Prostate gland (tissue), 2 donors: ENCODE measurements around the gene AKIP1. TPM values are rescaled to one million over a fixed set of nuclear protein-coding genes. Genes with fewer than 3 reads are reported as not detected.

Experiments
- DNase-seq: peaks from one replicate; pipeline ENCODE4 v3.0.0-alpha.2; 2019; ENCODE audit warnings: low spot score
- H3K27ac ChIP-seq, 2 donors: fragments of 200-600 bp; sonication (generic); 2 replicates each; pipeline ENCODE4 v1.5.1; 2017 to 2019
- H3K27me3 ChIP-seq: fragments of 200-600 bp; sonication (generic); replicated peaks from 2 replicates; pipeline ENCODE4 v1.5.1; 2019; ENCODE audit not compliant: insufficient read depth
- H3K36me3 ChIP-seq, 2 donors: fragments of 200-600 bp; sonication (generic); 1 replicate in 1 of 2; 2 replicates in 1 of 2; pipeline versions ENCODE4 v1.5.1 to v1.8.1; 2017 to 2019
- H3K4me1 ChIP-seq: fragments of 200-600 bp; sonication (generic); replicated peaks from 2 replicates; pipeline ENCODE4 v1.5.1; 2019
- H3K4me3 ChIP-seq, 2 donors: fragments of 200-600 bp; sonication (generic); 2 replicates each; pipeline ENCODE4 v1.5.1; 2017 to 2019
- H3K9me3 ChIP-seq: fragments of 200-600 bp; sonication (generic); 2 replicates; pipeline ENCODE4 v1.5.1; 2017
- POLR2A ChIP-seq: fragments of 450-650 bp; IDR thresholded peaks from one replicate; pipeline ENCODE4 v1.6.1; 2016; ENCODE audit warnings: antibody characterized with exemption, mild to moderate bottlenecking
- POLR2AphosphoS5 ChIP-seq: sonication (generic); formaldehyde crosslinking; IDR thresholded peaks from one replicate; pipeline ENCODE4 v1.6.1; 2017; ENCODE audit warnings: antibody characterized with exemption
- WGBS: methylation state at CpG from one replicate; pipeline ENCODE4 v1.1.5; 2018; 5-methylcytosine and 5-hydroxymethylcytosine counted together
- intact Hi-C: fragments of 100-400 bp; cut with DNase I; formaldehyde crosslinking; loops from one replicate; pipeline ENCODE4 v1.14.2; 2022
- total RNA-seq, 2 donors: library from RNA; depleted of rRNA; stranded (reverse); fragments of >200 nt; gene quantifications; one replicate each; pipeline ENCODE4 v1.1.0, GENCODE V29; 2016
- TF ChIP-seq, protein P1 (sequence below), 4 experiments: fragments of 200-600 bp in 2 of 4; fragments of 450-650 bp in 2 of 4; sonication (generic) in 2 of 4; IDR thresholded peaks; 1 replicate in 3 of 4; 2 replicates in 1 of 4; pipeline ENCODE4 v1.5.1; 2016 to 2019; ENCODE audit warnings: antibody characterized with exemption in 4 of 4, mild to moderate bottlenecking in 2 of 4, moderate library complexity in 2 of 4

AKIP1 gene
- total RNA-seq, 2 donors from 2014 or later = 23.8 to 47.1 TPM

DNA sequence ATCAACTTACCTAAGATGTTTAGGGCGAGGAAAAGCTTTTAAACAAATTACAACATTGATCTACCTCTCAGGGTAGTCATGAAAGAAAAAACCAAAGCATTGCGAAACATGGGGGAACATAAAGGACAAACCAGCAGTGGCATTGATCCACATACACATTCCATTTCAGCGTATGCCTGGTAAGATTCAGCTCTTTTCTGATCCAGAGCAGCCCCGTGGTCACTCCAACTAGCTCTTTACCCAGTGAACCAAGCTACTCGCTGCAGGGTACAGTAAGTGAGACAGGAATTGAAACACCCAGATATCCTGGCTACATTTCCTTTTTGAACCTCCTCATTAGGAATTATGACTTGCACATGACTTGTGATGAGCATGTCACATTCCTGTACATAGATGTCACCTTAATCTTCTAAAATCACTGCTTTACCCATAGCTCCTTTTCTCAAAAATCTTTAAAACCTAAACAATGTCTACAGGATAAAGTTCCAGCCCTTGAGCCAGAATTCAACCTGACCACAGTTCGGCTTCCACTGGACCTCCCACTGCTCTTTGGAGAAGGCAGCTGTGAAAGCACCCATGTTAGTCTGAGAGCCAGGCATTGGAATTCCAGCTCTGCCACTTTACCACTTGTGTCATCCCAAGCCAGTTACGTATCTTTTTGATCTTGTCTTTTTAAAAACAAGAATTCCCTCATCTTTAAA, 42.9 kb upstream of the AKIP1 start:
- TF ChIP-seq, protein P1, sequence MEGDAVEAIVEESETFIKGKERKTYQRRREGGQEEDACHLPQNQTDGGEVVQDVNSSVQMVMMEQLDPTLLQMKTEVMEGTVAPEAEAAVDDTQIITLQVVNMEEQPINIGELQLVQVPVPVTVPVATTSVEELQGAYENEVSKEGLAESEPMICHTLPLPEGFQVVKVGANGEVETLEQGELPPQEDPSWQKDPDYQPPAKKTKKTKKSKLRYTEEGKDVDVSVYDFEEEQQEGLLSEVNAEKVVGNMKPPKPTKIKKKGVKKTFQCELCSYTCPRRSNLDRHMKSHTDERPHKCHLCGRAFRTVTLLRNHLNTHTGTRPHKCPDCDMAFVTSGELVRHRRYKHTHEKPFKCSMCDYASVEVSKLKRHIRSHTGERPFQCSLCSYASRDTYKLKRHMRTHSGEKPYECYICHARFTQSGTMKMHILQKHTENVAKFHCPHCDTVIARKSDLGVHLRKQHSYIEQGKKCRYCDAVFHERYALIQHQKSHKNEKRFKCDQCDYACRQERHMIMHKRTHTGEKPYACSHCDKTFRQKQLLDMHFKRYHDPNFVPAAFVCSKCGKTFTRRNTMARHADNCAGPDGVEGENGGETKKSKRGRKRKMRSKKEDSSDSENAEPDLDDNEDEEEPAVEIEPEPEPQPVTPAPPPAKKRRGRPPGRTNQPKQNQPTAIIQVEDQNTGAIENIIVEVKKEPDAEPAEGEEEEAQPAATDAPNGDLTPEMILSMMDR (IDR thresholded peaks at IDR 0.05) = no peak
- no peak for TF ChIP-seq POLR2A
- TF ChIP-seq POLR2AphosphoS5 = no peak
- H3K9me3 ChIP-seq = no peaks in the 10 kb centered on the region
- intact Hi-C loops = no loop called here
- DNase-seq = no peak
- H3K27me3 ChIP-seq = no peaks in the 10 kb centered on the region
- no peak overlapping the region for H3K4me3 ChIP-seq
- 66% methylated on average over 7 of the region's 7 CpGs for WGBS
- no peaks in the 10 kb centered on the region for H3K36me3 ChIP-seq
- no peak overlapping the region for H3K27ac ChIP-seq
- no peaks in the 10 kb centered on the region for H3K4me1 ChIP-seq

DNA sequence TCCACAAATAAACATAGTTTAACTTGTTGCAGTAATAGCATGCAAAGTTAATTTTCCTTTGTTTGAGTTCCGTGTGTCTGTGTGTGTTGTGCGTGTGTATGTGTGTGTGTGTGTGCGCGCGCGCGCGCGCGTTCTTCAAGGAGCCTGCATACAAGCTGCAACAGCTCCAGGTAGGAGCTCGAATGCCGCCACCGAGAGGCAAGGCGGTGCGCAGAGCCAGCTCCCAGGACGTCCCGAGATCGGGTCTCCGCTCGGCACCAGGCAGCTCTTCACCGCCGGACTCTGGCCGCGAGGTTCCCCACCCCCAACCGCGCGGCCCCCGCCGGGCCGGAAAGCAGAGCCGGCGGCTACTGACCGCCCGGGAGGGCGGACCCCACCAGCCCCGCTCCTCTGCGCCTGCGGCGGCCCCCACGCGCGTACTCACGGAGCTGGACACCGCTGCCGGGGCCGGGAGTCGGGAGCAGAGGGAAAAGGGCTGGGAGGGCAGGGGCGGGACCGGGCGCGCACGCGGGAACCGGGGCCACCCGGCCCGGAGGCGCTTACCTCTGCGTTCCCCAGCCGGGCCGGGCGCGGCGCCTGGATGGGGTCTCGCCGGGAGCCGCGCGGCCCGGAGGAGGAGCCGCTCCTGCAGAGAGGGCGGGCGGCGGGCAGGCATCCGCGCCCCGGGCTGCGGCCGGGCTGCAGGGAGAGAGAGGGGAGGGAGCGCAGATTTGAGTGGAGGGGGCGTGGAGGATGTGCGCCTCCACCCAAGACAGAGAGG, 40.4 kb upstream of the AKIP1 start:
- DNase-seq = peak; percentile 68
- intact Hi-C loops = loop anchor here (5.0 kb wide), 1 partner anchor 42 kb away; the partner anchor contains the start of gene AKIP1
- WGBS = under 1% methylated on average over 45 of the region's 81 CpGs
- Histone ChIP-seq H3K36me3 (no peaks in the 10 kb centered on the region), H3K27me3 (no peaks in the 10 kb centered on the region), H3K27ac (peak overlapping the region; percentile 82 to 87), H3K9me3 (no peaks in the 10 kb centered on the region), H3K4me3 (peak overlapping the region; percentile 70 to 81), H3K4me1 (no peaks in the 10 kb centered on the region)
- TF ChIP-seq POLR2A (no peak), POLR2AphosphoS5 (peak; percentile 35)

DNA sequence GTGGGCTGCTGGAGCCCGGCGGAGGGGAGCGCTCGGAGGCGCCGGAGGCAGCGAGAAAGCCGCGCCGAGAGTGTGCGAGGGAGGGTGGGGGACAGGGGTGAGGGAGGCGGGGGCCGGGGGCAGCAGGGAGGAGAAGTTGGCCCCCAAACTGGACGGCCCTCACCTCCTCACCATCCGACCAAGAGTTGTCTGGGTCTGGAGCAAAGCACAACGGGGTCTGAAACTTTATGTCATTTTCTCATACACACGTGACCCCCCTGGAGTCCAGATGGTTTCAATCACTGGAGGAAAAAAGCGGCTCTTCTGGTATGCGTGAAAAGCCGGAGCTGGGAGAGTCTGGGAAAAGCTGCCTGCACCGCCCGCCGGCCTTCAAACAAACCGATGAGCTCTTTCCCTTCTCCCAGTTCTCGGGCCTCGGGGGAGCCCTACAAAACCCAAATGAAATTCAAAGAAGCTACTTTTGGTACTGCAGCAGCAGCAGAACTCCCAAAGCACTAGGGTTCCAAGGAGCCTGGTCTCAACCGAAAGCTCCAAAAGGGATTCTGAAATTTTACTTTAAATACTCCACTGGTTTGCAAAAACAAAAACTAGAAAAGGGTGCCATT, 39.7 kb upstream of the AKIP1 start:
- H3K27me3 ChIP-seq = no peaks in the 10 kb centered on the region
- peak overlapping the region; percentile 82 to 87 for H3K27ac ChIP-seq
- TF ChIP-seq, protein P1 (IDR thresholded peaks at IDR 0.05) = no peak
- peak; percentile 53 for TF ChIP-seq POLR2AphosphoS5
- no peaks in the 10 kb centered on the region for H3K9me3 ChIP-seq
- H3K4me1 ChIP-seq = no peaks in the 10 kb centered on the region
- intact Hi-C loops = loop anchor here (5.0 kb wide), 1 partner anchor 41 kb away; the partner anchor contains the start of gene AKIP1
- peak; percentile 37 for DNase-seq
- H3K4me3 ChIP-seq = peak overlapping the region; percentile 70 to 81
- no peaks in the 10 kb centered on the region for H3K36me3 ChIP-seq
- 2% methylated on average over 27 of the region's 27 CpGs for WGBS

DNA sequence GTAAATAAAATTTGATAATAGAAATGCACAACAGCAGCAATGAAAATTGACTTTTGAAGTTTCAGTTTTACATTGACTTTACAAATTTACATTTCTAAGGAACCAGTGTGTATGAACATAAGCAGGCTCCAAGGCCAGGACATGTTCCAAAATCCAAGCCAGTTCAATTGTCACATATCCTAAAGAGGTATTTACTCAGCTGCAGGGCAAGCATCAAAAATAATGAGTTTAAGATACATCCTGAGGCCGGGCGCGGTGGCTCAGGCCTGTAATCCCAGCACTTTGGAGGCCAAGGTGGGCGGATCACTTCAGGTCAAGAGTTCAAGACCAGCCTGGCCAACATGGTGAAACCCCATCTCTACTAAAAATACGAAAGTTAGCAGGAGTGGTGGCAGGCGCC, 39.0 kb upstream of the AKIP1 start:
- 23% methylated on average over 6 of the region's 6 CpGs for WGBS
- Histone ChIP-seq H3K9me3 (no peaks in the 10 kb centered on the region), H3K36me3 (no peaks in the 10 kb centered on the region), H3K4me1 (no peaks in the 10 kb centered on the region), H3K27ac (peak overlapping the region; percentile 82 to 87), H3K27me3 (no peaks in the 10 kb centered on the region), H3K4me3 (no peak overlapping the region)
- intact Hi-C loops = loop anchor here (5.0 kb wide), 1 partner anchor 40 kb away; the partner anchor contains the start of gene AKIP1
- DNase-seq = no peak
- TF ChIP-seq POLR2AphosphoS5 (no peak), POLR2A (no peak)
- TF ChIP-seq, protein P1 (IDR thresholded peaks at IDR 0.05) = no peak

DNA sequence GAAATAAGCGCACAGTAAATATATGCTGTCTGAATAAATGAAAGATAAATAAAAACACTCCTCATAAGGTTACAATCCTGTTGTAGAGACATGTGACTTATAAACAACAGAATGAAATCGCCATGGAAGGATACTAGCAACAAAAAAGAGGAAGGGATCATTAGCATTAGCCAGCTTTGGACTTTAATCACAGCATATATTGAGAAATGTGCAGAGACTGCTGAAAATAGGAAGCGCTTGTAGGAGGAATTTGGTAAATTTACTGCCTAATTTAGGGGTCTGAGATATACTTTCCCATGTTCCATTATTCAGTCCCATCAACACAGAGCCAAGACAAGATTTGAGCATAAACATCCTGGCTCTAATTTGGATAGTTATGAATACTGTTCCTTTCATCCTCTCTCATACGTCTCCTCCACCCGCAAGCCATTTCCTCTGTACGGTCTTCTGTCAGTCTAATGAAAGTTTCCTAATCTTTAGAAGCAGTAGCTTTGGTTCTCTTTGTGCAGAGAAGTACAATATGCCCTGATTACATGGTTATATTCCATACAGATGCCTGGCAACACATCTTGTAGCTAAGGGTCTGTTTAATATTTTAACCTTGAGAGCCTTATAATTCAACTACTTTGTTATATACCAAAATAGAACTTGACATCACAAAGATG, 37.1 kb upstream of the AKIP1 start:
- DNase-seq = no peak
- Histone ChIP-seq H3K4me3 (no peak overlapping the region), H3K27me3 (no peaks in the 10 kb centered on the region), H3K36me3 (no peaks in the 10 kb centered on the region), H3K27ac (no peak overlapping the region), H3K9me3 (no peaks in the 10 kb centered on the region), H3K4me1 (no peaks in the 10 kb centered on the region)
- TF ChIP-seq POLR2A = no peak
- TF ChIP-seq, protein P1 (IDR thresholded peaks at IDR 0.05) = no peak
- TF ChIP-seq POLR2AphosphoS5 = no peak
- WGBS = 71% methylated on average over 6 of the region's 6 CpGs
- intact Hi-C loops = loop anchor here (5.0 kb wide), 1 partner anchor 38 kb away; the partner anchor contains the start of gene AKIP1
